Right lobe of liver (tissue), 6 donors: ENCODE measurements around the gene MORC4. TPM values are rescaled to one million over a fixed set of nuclear protein-coding genes. Genes with fewer than 3 reads are reported as not detected.
A peak's percentile ranks its signal among the peaks of the same experiment; 100 is the strongest.

Experiments
- ATAC-seq, 4 donors: fragments of 200-7000 bp; cut with Tn5 transposase; one replicate each; pipeline ENCODE4 v1.9.1; 2020; ENCODE audit warnings: mild to moderate bottlenecking in 4 of 4, moderate library complexity in 4 of 4
- DNase-seq, 3 donors: peaks; one replicate each; pipeline ENCODE4 v3.0.0-alpha.2; 2020
- H3K27ac ChIP-seq, 3 donors: fragments of 200-600 bp; one replicate each; pipeline ENCODE4 v1.8.0; 2022
- H3K27me3 ChIP-seq, 2 donors: fragments of 200-600 bp; one replicate each; pipeline ENCODE4 v1.8.0; 2022
- H3K36me3 ChIP-seq, 4 donors: fragments of 200-600 bp; sonication (generic) in 1 of 4; one replicate each; pipeline versions ENCODE4 v1.5.1 to v1.8.0; 2017 to 2022; ENCODE audit warnings: control low read depth in 1 of 4
- H3K4me1 ChIP-seq, 4 donors: fragments of 200-600 bp; sonication (generic) in 1 of 4; one replicate each; pipeline versions ENCODE4 v1.5.1 to v1.8.0; 2017 to 2022; ENCODE audit warnings: control low read depth in 1 of 4
- H3K4me3 ChIP-seq, 3 donors: fragments of 200-600 bp; one replicate each; pipeline ENCODE4 v1.8.0; 2022
- H3K9me3 ChIP-seq, 4 donors: fragments of 200-600 bp; sonication (generic) in 1 of 4; one replicate each; pipeline versions ENCODE4 v1.5.1 to v1.8.0; 2017 to 2022; ENCODE audit warnings: control low read depth in 1 of 4
- CTCF ChIP-seq, 4 donors: fragments of 200-600 bp in 3 of 4; fragments of 450-650 bp in 1 of 4; IDR thresholded peaks; one replicate each; pipeline versions ENCODE4 v1.5.1 to v1.8.0; 2016 to 2022; ENCODE audit warnings: antibody characterized with exemption in 4 of 4, mild to moderate bottlenecking in 2 of 4
- POLR2A ChIP-seq: fragments of 450-650 bp; IDR thresholded peaks from one replicate; pipeline ENCODE4 v1.6.1; 2017; ENCODE audit warnings: antibody characterized with exemption, mild to moderate bottlenecking
- WGBS: methylation state at CpG from one replicate; pipeline ENCODE4 v1.1.6; 2018; ENCODE audit warnings: low coverage, low lambda C conversion rate; ENCODE audit not compliant: insufficient coverage; ENCODE audit errors: missing lambda C conversion rate; 5-methylcytosine and 5-hydroxymethylcytosine counted together
- intact Hi-C, 2 donors: fragments of 100-400 bp; cut with DNase I; formaldehyde crosslinking; loops; one replicate each; pipeline versions ENCODE4 v1.11.2 to v1.14.1; 2022
- total RNA-seq, 6 experiments: library from RNA; depleted of rRNA in 2 of 6; stranded (reverse); fragments of >200 nt in 2 of 6; fragmentation: NEBNext Ultra II Directional in 3 of 6; extraction: Animal tissue kit (Norgen Biotek cat#: 25700) in 3 of 6; gene quantifications; one replicate each; pipeline versions ENCODE4 v1.1.0 to v1.2.4, GENCODE V29; 2016 to 2023
- donor health status: DM: no; HTN: yes; CAD: no.
- donor health status: DM: no; HTN: no; CAD: no.
- donor health status: DM: no; HTN: no; CAD: no.
- donor health status: DM: no; HTN: yes; CAD: no.
- donor health status: DM: no; HTN: yes; CAD: no.

MORC4 gene
- total RNA-seq, 6 experiments from 2014 or later: 8.9 to 26.9 (median 19.4) TPM

DNA sequence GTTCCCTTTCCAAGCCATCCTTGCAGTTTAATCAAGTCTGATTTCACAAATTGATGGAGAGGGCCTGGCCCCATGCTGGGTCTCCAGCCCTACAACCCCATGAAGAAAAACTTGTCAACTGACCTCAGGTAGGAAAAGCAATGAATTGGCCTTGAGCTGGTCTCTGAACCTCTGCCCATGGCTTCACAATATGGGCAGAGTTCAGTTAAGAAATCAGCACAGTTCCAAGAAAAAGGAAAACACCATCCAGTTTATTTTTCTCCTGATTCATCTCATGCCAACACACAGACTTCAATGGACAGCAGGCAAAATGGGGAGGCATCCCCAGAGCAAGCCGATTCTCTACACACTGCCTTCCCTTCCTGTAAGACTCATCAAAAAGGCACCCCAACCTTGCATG lies 100.2 kb downstream of the MORC4 start:
- no peak for TF ChIP-seq CTCF (IDR thresholded peaks at IDR 0.05)
- no peak for TF ChIP-seq POLR2A
- intact Hi-C loops: no loop called here
- 36% methylated on average over 1 of the region's 1 CpG for WGBS
- Histone ChIP-seq H3K27ac (peak overlapping the region; percentile 4 to 87 (median 34)), H3K27me3 (no peaks in the 10 kb centered on the region), H3K4me1 (peaks cover 0 to 40% (median 7%) of the 10 kb centered on the region in 4 donors), H3K9me3 (no peaks in the 10 kb centered on the region), H3K4me3 (peak overlapping the region in 1 of 3 donors; percentile 16), H3K36me3 (no peaks in the 10 kb centered on the region)
- no peak for DNase-seq
- peak; percentile 8 to 55 (median 14) for ATAC-seq

DNA sequence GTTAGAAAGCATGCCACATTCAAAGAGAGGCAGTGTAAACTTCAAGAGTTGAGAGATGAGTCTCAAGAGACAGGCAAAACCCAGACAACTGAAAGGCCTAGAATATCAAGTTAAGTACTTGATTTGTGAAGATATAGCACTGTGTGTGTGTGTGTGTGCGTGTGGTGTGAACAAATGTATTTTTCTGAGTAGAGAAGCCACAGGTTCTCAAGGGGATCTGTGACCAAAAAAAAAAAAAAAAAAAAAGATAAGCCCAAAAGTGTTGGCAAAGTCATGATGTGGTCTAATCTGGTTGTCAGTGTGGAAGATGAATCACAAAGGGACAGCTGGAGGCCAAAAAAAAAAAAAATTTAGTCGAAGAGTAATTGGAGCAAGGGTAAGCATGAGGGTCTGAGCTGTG lies 100.7 kb downstream of the MORC4 start:
- DNase-seq (no peak), ATAC-seq (no peak)
- H3K4me3 ChIP-seq: no peak overlapping the region
- intact Hi-C loops: no loop called here
- H3K9me3 ChIP-seq: no peaks in the 10 kb centered on the region
- H3K36me3 ChIP-seq: no peaks in the 10 kb centered on the region
- H3K27ac ChIP-seq: peak overlapping the region in 2 of 3 donors; percentile 7 to 87
- H3K27me3 ChIP-seq: no peaks in the 10 kb centered on the region
- no peak for TF ChIP-seq POLR2A
- TF ChIP-seq CTCF (IDR thresholded peaks at IDR 0.05): no peak
- WGBS: 40% methylated on average over 2 of the region's 2 CpGs
- H3K4me1 ChIP-seq: peaks cover 0 to 37% (median 5%) of the 10 kb centered on the region in 4 donors

GRCh38 chrX:106898462-106898861 lies 101.5 kb downstream of the MORC4 start:
- Histone ChIP-seq H3K4me3 (no peak overlapping the region), H3K9me3 (no peaks in the 10 kb centered on the region), H3K4me1 (peaks cover 0 to 28% (median 1%) of the 10 kb centered on the region in 4 donors), H3K27me3 (no peaks in the 10 kb centered on the region), H3K36me3 (no peaks in the 10 kb centered on the region), H3K27ac (peak overlapping the region in 1 of 3 donors; percentile 87)
- WGBS: 0% methylated on average over 1 of the region's 1 CpG
- DNase-seq: no peak
- TF ChIP-seq CTCF (IDR thresholded peaks at IDR 0.05) (peak; percentile 42 to 62 (median 47)), POLR2A (no peak)
- intact Hi-C loops: no loop called here
- ATAC-seq: peak; percentile 51 to 64 (median 54)

- no peak for DNase-seq
- H3K36me3 ChIP-seq: no peaks in the 10 kb centered on the region
- no peak overlapping the region for H3K4me3 ChIP-seq
- peaks cover 0 to 27% (median 0%) of the 10 kb centered on the region in 4 donors for H3K4me1 ChIP-seq
- no peak overlapping the region for H3K27ac ChIP-seq
- H3K27me3 ChIP-seq: no peaks in the 10 kb centered on the region
- no peak for ATAC-seq
- H3K9me3 ChIP-seq: no peaks in the 10 kb centered on the region
- WGBS: 56% methylated on average over 6 of the region's 6 CpGs
- TF ChIP-seq POLR2A (no peak), CTCF (IDR thresholded peaks at IDR 0.05) (no peak)
- intact Hi-C loops: no loop called here
Observed at GRCh38 chrX:106897259-106897658, 102.8 kb downstream of the MORC4 start.
